Caco-2 (cell line): ENCODE results near the gene SYT1. TPM values are rescaled to one million over a fixed set of nuclear protein-coding genes. Genes with fewer than 3 reads are reported as not detected.

Source experiments
- BruUV-seq: library from RNA; stranded (reverse); fragments of 400-500 nt; replicated peaks from 2 replicates; lab custom pipeline; 2021; lab: Mats Ljungman, UMichigan
- CTCF ChIA-PET: fragments of 300-600 bp; sonication (Branson Sonifier 250); formaldehyde crosslinking; loops from one replicate; lab custom pipeline; 2022; ENCODE audit warnings: antibody characterized with exemption; lab: Charles Lee
- POLR2A ChIA-PET: fragments of 300-600 bp; sonication (Branson Sonifier 250); formaldehyde crosslinking; loops from one replicate; lab custom pipeline; 2022; ENCODE audit warnings: antibody characterized with exemption; lab: Charles Lee
- DNase-seq, 2 experiments: peaks; one replicate each; pipeline versions ENCODE4 v3.0.0 to v3.0.0-alpha.2; 2020 to 2022
- H3K27me3 ChIP-seq: replicated peaks from 2 replicates; pipeline ENCODE4 v1.6.0; 2011; ENCODE audit warnings: low read length; ENCODE audit not compliant: control insufficient read depth, insufficient read depth
- H3K36me3 ChIP-seq: 2 replicates; pipeline ENCODE4 v1.5.1; 2011; ENCODE audit warnings: low read length; ENCODE audit not compliant: control insufficient read depth, insufficient read depth
- H3K4me1 ChIP-seq: fragments of 250-450 bp; sonication (Bioruptor Pico); 2 replicates; pipeline ENCODE4 v1.5.1; 2020; ENCODE audit warnings: mild to moderate bottlenecking
- H3K4me3 ChIP-seq: 2 replicates; pipeline ENCODE4 v1.5.1; 2011; ENCODE audit warnings: low read depth, mild to moderate bottlenecking, control low read depth, low read length
- H3K9me3 ChIP-seq: fragments of 250-450 bp; sonication (Bioruptor Pico); 2 replicates; pipeline ENCODE4 v1.5.1; 2020; ENCODE audit warnings: mild to moderate bottlenecking, moderate library complexity
- H3K27ac Mint-ChIP-seq: one replicate; pipeline ENCODE4 v1.8.0; 2022; ENCODE audit warnings: mixed read lengths; ENCODE audit not compliant: unreplicated experiment
- H3K27me3 Mint-ChIP-seq: one replicate; pipeline ENCODE4 v1.8.0; 2022; ENCODE audit warnings: mixed read lengths; ENCODE audit not compliant: insufficient read depth, unreplicated experiment
- H3K36me3 Mint-ChIP-seq: one replicate; pipeline ENCODE4 v1.8.0; 2022; ENCODE audit warnings: mild to moderate bottlenecking, mixed read lengths; ENCODE audit not compliant: insufficient read depth, unreplicated experiment
- H3K4me1 Mint-ChIP-seq: one replicate; pipeline ENCODE4 v1.8.0; 2022; ENCODE audit warnings: low read depth, mixed read lengths; ENCODE audit not compliant: unreplicated experiment
- H3K4me3 Mint-ChIP-seq: one replicate; pipeline ENCODE4 v1.8.0; 2022; ENCODE audit warnings: mild to moderate bottlenecking, moderate library complexity, mixed read lengths; ENCODE audit not compliant: unreplicated experiment
- H3K9me3 Mint-ChIP-seq: one replicate; pipeline ENCODE4 v1.8.0; 2022; ENCODE audit warnings: mixed read lengths; ENCODE audit not compliant: unreplicated experiment
- intact Hi-C: fragments of 100-400 bp; cut with micrococcal nuclease; formaldehyde crosslinking; loops from one replicate; pipeline ENCODE4 v1.10.0; 2022; ENCODE audit not compliant: unreplicated experiment
- total RNA-seq: library from RNA; stranded (reverse); gene quantifications from 2 replicates; pipeline ENCODE4 v1.2.3, GENCODE V29; 2022
- TF ChIP-seq, protein P1 (sequence below), 2 experiments: fragments of 200-600 bp in 1 of 2; IDR thresholded peaks; 1 replicate in 1 of 2; 2 replicates in 1 of 2; pipeline versions ENCODE4 v1.5.1 to v1.8.0; 2011 to 2022; ENCODE audit warnings: antibody characterized with exemption in 1 of 2, control low read depth in 1 of 2, inconsistent platforms in 1 of 2, low read depth in 1 of 2, low read length in 1 of 2, mild to moderate bottlenecking in 1 of 2, moderate library complexity in 1 of 2; ENCODE audit not compliant: insufficient read depth in 1 of 2, severe bottlenecking in 1 of 2, unreplicated experiment in 1 of 2

SYT1 gene
- total RNA-seq, 1 experiment from 2014 or later = 0.39 TPM

DNA sequence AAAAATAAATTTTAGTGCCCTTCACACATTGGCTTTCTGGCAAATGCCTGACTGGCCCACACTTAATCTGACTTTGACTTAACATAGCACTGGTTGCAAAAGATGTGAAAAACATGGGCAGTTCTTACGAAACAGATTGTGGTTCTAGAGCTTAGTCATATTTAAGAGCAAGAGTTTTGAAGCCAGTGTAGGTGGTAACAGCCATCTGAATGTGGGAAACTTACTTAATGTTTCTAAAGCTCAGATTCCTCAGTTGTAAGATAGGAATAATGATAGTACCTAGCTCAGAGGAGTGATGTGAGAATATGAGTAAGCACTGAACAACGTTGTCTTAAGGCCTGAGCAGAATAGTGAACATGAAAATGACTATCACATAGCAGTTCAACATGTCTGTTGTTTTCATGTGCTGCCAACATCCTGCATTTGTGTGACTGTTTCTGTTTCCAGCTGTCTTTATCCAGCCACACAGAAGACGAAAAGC is 262.7 kb downstream of the SYT1 start:
- H3K4me1 Mint-ChIP-seq = no peaks in the 10 kb centered on the region
- H3K4me3 Mint-ChIP-seq = no peak overlapping the region
- H3K27me3 Mint-ChIP-seq = no peaks in the 10 kb centered on the region

DNA sequence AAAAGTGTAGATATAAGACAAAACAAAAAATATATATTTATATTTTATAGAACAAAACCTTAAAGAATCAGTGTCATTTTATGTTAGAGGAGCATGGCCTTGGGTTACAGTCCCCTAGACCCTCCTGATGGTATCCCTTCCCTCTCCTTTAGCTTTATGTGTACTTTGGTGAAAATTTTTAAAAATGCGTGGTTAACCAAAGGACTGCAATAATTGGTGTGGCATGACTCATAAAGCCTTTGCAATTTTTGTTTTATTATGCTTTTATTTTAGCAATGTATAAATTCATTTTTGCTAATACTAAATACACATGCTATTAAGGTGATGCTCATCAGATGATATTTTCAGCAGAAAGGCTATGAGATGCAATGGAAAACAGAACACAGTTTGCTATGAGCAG is 264.4 kb downstream of the SYT1 start:
- intact Hi-C loops = no loop called here
- no peaks in the 10 kb centered on the region for H3K27me3 ChIP-seq
- ChIA-PET POLR2A (no interaction called here), CTCF (no interaction called here)
- H3K36me3 ChIP-seq = no peaks in the 10 kb centered on the region
- Mint-ChIP-seq H3K27ac (no peak overlapping the region), H3K4me1 (no peaks in the 10 kb centered on the region), H3K9me3 (no peaks in the 10 kb centered on the region), H3K36me3 (no peaks in the 10 kb centered on the region), H3K4me3 (no peak overlapping the region), H3K27me3 (no peaks in the 10 kb centered on the region)
- TF ChIP-seq, protein P1, sequence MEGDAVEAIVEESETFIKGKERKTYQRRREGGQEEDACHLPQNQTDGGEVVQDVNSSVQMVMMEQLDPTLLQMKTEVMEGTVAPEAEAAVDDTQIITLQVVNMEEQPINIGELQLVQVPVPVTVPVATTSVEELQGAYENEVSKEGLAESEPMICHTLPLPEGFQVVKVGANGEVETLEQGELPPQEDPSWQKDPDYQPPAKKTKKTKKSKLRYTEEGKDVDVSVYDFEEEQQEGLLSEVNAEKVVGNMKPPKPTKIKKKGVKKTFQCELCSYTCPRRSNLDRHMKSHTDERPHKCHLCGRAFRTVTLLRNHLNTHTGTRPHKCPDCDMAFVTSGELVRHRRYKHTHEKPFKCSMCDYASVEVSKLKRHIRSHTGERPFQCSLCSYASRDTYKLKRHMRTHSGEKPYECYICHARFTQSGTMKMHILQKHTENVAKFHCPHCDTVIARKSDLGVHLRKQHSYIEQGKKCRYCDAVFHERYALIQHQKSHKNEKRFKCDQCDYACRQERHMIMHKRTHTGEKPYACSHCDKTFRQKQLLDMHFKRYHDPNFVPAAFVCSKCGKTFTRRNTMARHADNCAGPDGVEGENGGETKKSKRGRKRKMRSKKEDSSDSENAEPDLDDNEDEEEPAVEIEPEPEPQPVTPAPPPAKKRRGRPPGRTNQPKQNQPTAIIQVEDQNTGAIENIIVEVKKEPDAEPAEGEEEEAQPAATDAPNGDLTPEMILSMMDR (IDR thresholded peaks at IDR 0.05; ENCODE audit: insufficient read depth in 1 of 2, low read depth in 1 of 2, low read length in 1 of 2, severe bottlenecking in 1 of 2, unreplicated experiment in 1 of 2) = no peak
- no peaks in the 10 kb centered on the region for H3K9me3 ChIP-seq
- H3K4me3 ChIP-seq = no peak overlapping the region
- no TSS peak for BruUV-seq
- no peaks in the 10 kb centered on the region for H3K4me1 ChIP-seq
- no peak for DNase-seq

More for the DNA sequence above, 262.7 kb downstream of the SYT1 start:
- no peak overlapping the region for H3K27ac Mint-ChIP-seq
- no peaks in the 10 kb centered on the region for H3K27me3 ChIP-seq
- TF ChIP-seq, protein P1 (IDR thresholded peaks at IDR 0.05; ENCODE audit: insufficient read depth in 1 of 2, low read depth in 1 of 2, low read length in 1 of 2, severe bottlenecking in 1 of 2, unreplicated experiment in 1 of 2) = no peak
- no peak for DNase-seq
- POLR2A ChIA-PET = no interaction called here
- H3K9me3 Mint-ChIP-seq = no peaks in the 10 kb centered on the region
- no peaks in the 10 kb centered on the region for H3K9me3 ChIP-seq
- no peaks in the 10 kb centered on the region for H3K4me1 ChIP-seq
- CTCF ChIA-PET = no interaction called here
- H3K4me3 ChIP-seq = no peak overlapping the region
- intact Hi-C loops = no loop called here
- H3K36me3 Mint-ChIP-seq = no peaks in the 10 kb centered on the region
- no TSS peak for BruUV-seq
- no peaks in the 10 kb centered on the region for H3K36me3 ChIP-seq

DNA sequence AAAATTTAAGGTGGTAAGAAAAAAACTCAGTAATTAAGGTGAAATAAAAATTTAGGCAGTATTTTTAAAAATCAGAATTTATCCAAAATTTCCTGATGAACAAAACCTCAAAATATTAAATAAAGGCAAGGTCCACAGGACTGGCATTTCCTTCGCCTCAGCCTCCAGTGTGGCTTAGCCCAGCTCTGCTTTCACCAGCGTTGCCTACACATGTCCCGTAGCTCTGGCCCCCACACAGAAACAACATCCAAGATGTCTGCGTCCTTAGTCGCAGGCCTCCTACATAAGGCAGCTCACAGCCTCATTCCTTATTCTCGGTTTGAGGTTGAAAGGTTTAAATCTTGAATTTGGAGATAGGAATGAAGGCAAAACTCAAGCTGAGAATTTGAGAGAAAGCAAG is 274.3 kb downstream of the SYT1 start:
- Mint-ChIP-seq H3K4me1 (no peaks in the 10 kb centered on the region), H3K9me3 (no peaks in the 10 kb centered on the region), H3K27me3 (peaks cover 3% of the 10 kb centered on the region), H3K36me3 (no peaks in the 10 kb centered on the region), H3K27ac (no peak overlapping the region), H3K4me3 (no peak overlapping the region)
- H3K4me1 ChIP-seq = no peaks in the 10 kb centered on the region
- ChIA-PET POLR2A (no interaction called here), CTCF (no interaction called here)
- H3K36me3 ChIP-seq = no peaks in the 10 kb centered on the region
- no peaks in the 10 kb centered on the region for H3K9me3 ChIP-seq
- no peaks in the 10 kb centered on the region for H3K27me3 ChIP-seq
- no peak for DNase-seq
- no TSS peak for BruUV-seq
- TF ChIP-seq, protein P1 (IDR thresholded peaks at IDR 0.05; ENCODE audit: insufficient read depth in 1 of 2, low read depth in 1 of 2, low read length in 1 of 2, severe bottlenecking in 1 of 2, unreplicated experiment in 1 of 2) = no peak
- intact Hi-C loops = no loop called here
- no peak overlapping the region for H3K4me3 ChIP-seq
